HT-29 (cell line): ENCODE results near the gene PTPRD. TPM values are rescaled to one million over a fixed set of nuclear protein-coding genes. Genes with fewer than 3 reads are reported as not detected.

ENCODE experiments used
- DNase-seq: peaks from one replicate; pipeline ENCODE4 v3.0.0-alpha.2; 2015; ENCODE audit warnings: low spot score
- small RNA-seq: library from RNA; depleted of rRNA; stranded (forward); fragments of <200 nt; gene quantifications from one replicate; pipeline ENCODE3, GENCODE V24; 2014
- total RNA-seq: library from RNA; depleted of rRNA; stranded (reverse); fragments of >200 nt; shearing (Covaris generic); gene quantifications from 2 replicates; pipeline ENCODE4 v1.2.3, GENCODE V29; 2014

PTPRD gene
- total RNA-seq, 1 experiment from 2014 or later, result not detected

DNA sequence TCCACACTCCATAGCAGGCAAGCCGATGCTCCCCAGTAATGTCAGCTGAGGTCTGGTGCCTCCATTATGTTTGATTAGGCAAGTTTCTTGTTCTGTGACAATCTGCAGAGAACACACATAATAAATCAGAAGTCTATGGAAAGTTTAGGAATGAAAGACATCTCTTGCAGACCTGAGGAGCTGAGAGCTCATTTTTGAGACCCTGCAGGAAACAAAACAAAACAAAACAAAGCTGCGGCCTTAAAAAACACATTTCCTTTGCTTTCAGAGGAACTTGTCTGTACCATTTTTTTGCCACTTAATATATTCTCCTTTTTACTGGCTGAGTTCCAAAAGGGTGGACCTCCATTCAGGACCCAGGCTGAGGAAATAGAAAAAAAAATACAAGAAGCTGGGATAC is 2332.0 kb downstream of the PTPRD start:
- no peak for DNase-seq

- DNase-seq, result no peak
Observed at GRCh38 chr9:8278048-8278447, 2334.8 kb downstream of the PTPRD start.

DNA sequence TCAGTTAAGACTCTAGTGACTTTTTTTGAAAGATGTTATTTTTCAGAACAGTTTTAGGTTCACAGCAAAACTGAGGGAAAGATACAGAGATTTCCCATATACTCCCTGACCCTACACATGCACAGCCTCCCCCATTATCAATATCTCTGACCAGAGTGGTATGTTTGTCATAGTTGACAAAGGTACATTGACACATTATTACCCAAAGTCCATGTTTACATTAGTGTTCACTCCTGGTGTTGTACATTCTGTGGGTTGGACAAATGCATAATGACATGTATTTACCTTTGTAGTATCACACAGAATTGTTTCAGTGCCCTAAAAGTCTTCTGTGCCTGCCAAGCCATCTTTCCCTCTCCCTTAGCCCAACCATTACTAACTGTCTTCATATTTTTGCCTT is 2342.6 kb downstream of the PTPRD start:
- no peak for DNase-seq

DNA sequence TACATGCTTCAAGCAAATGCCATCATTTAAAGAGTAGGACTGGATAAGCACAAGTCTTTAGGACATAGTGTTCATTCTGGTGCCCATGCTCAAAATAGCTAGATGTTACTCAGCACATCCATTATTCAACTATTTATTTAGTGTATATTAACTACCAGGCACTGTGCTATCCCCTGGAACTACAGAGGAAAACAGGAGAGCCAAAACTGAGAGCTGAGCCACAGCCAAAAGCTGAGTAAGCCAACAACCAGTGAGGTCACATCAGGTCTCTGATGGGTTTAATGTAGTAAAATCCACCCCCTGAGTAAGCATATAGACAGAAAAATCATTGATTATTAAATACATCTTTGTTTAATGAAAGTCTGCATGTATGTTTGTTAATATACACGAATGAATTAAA is 2343.9 kb downstream of the PTPRD start:
- DNase-seq, result no peak

DNA sequence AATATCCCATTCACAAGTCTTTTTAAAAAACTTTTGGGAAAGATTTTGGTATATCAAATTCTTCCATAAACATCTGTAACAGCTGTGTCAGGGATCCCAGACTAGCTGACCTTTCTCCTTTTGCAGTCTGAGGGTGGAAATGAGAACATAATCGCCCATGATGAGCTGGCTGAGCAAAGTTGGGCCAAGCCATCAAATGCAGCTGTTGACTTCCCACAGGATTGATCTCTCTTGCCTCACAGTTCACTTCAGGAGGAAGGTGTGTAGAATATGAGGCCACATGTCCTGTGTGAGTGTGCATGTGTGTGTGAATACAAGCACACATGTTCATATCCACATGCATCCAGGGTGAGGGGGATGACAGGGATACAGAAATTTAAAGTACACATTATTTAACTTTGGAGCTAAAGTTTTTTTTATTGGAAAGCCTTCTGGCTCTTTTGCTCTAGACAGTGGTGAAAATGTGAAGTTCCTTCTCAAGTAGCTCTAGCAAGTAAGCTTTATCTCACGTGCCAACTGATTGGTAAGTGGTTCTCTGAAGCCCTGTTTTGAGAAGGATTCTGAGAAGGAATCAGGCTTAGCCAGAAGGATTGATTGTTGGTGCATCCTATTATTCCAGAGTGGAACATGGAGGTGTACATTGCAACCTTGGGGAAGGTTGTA is 2344.5 kb downstream of the PTPRD start:
- DNase-seq, result no peak

GRCh38 chr9:8267636-8268035 is 2345.2 kb downstream of the PTPRD start:
- DNase-seq, result no peak

GRCh38 chr9:8266861-8267260 is 2345.9 kb downstream of the PTPRD start:
- DNase-seq, result no peak

DNA sequence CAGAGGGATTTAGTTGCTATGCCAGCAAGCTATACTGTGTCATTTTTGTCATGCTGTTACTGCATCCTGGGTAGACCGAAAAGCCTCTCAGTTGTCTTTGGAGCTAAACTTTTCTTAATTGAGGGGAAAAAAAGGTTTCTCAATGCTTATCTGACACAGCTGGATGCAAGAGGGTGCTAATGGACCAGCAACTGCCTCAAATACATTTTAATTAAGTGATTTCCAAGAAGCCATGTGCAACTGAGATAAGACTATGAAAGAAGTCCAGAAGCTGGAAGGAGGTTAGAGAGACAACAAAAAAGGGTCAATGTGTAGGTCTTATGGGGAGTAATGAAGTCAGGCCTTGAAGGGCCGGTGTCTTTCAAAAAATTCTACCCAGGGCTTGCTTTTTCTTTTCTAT is 2347.5 kb downstream of the PTPRD start:
- DNase-seq, result no peak

Small RNAs within 50 kb of the gene (small RNA-seq; reads per million reads assigned to genes)
- gene AL135790.2 (not detected), gene RNU7-185P (not detected)
